Measurements from ENCODE around the gene MACROD2.

DNA sequence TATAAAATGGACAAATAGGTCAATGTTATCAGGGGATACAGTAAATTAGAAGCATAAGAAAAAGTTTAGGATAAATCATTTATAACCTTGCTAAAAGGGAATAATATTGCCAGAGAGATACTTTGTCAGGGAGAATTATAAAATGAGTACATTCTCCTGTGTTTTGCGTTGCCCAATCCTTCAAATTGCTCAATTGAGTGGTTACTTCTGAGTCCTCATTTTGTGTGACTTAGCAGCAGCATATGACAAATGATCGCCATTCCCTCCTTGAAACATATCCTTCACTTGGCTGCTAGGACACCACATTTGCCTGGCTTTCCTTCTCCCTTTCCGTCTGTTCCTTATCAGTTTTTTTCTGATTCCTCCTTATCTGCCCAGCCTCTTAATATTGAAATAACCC lies 448.8 kb downstream of the MACROD2 start:
- TF ChIP-seq YY1 (IDR thresholded peaks at IDR 0.05; ENCODE audit: insufficient read depth, insufficient read length) (no peak), SUZ12 (IDR thresholded peaks at IDR 0.05; ENCODE audit: extremely low read depth, insufficient read depth, insufficient read length) (no peak)
